ENCODE results near the gene XIRP1. TPM values are rescaled to one million over a fixed set of nuclear protein-coding genes. Genes with fewer than 3 reads are reported as not detected.

XIRP1 gene
- total RNA-seq, 3 donors from 2014 or later, result 0.31 TPM; not detected in 2

- Histone ChIP-seq H3K4me3 (no peak overlapping the region), H3K4me1 (ENCODE audit: low read depth) (peaks cover 69% of the 10 kb centered on the region), H3K36me3 (ENCODE audit: low read depth) (no peaks in the 10 kb centered on the region), H3K9me3 (no peaks in the 10 kb centered on the region)
- no peak for TF ChIP-seq CTCF (IDR thresholded peaks at IDR 0.05)
- ATAC-seq (peak; percentile 4), DNase-seq (peak; percentile 51 to 77 (median 56))
- intact Hi-C loops (cut with DNase I, micrococcal nuclease), result no loop called here
These were observed 44.5 kb downstream of the XIRP1 start for GRCh38 chr3:39147711-39148434.

- no peak for TF ChIP-seq CTCF (IDR thresholded peaks at IDR 0.05)
- ATAC-seq (peak; percentile 77), DNase-seq (peak; percentile 79 to 91 (median 84))
- no peak overlapping the region for H3K4me3 ChIP-seq
- H3K9me3 ChIP-seq, result no peaks in the 10 kb centered on the region
- H3K4me1 ChIP-seq (ENCODE audit: low read depth), result peaks cover 75% of the 10 kb centered on the region
- no peaks in the 10 kb centered on the region for H3K36me3 ChIP-seq (ENCODE audit: low read depth)
- intact Hi-C loops (cut with DNase I, micrococcal nuclease), result no loop called here
These were observed 45.5 kb downstream of the XIRP1 start for GRCh38 chr3:39146611-39147591.

- peaks cover 75% of the 10 kb centered on the region for H3K4me1 ChIP-seq (ENCODE audit: low read depth)
- no peaks in the 10 kb centered on the region for H3K36me3 ChIP-seq (ENCODE audit: low read depth)
- DNase-seq (peak; percentile 76 to 83 (median 80)), ATAC-seq (peak; percentile 47)
- TF ChIP-seq CTCF (IDR thresholded peaks at IDR 0.05), result peak; percentile 20
- no peaks in the 10 kb centered on the region for H3K9me3 ChIP-seq
- intact Hi-C loops (cut with DNase I, micrococcal nuclease), result no loop called here
- H3K4me3 ChIP-seq, result no peak overlapping the region
These were observed 46.3 kb downstream of the XIRP1 start for GRCh38 chr3:39146083-39146501.

GRCh38 chr3:39144748-39145380 is 47.5 kb downstream of the XIRP1 start:
- H3K4me1 ChIP-seq (ENCODE audit: low read depth), result peaks cover 72% of the 10 kb centered on the region
- ATAC-seq, result no peak
- no peak for DNase-seq
- H3K9me3 ChIP-seq, result no peaks in the 10 kb centered on the region
- intact Hi-C loops (cut with DNase I, micrococcal nuclease), result loop anchor here in 1 of 2 donors (5.0 kb wide), 1 partner anchor 37 kb away; no protein-coding TSS in a partner anchor
- H3K36me3 ChIP-seq (ENCODE audit: low read depth), result no peaks in the 10 kb centered on the region
- TF ChIP-seq CTCF (IDR thresholded peaks at IDR 0.05), result no peak
- no peak overlapping the region for H3K4me3 ChIP-seq

- peaks cover 66% of the 10 kb centered on the region for H3K4me1 ChIP-seq (ENCODE audit: low read depth)
- no peak overlapping the region for H3K4me3 ChIP-seq
- H3K36me3 ChIP-seq (ENCODE audit: low read depth), result no peaks in the 10 kb centered on the region
- intact Hi-C loops (cut with DNase I, micrococcal nuclease), result loop anchor here in 1 of 2 donors (5.0 kb wide), 1 partner anchor 38 kb away; no protein-coding TSS in a partner anchor
- DNase-seq, result peak in 1 of 3 donors; percentile 42
- no peak for TF ChIP-seq CTCF (IDR thresholded peaks at IDR 0.05)
- H3K9me3 ChIP-seq, result no peaks in the 10 kb centered on the region
- no peak for ATAC-seq
These were observed 48.2 kb downstream of the XIRP1 start for GRCh38 chr3:39144095-39144747.
